HUDEP-2 (cell line): ENCODE data around the gene WARS2.
A peak's percentile ranks its signal among the peaks of the same experiment; 100 is the strongest.

Source experiments
- DNase-seq, 76 experiments: peaks; one replicate each; lab custom pipeline; 2025; ENCODE audit not compliant: unreplicated experiment in 76 of 76; lab: John Stamatoyannopoulos, UW

WARS2 gene

DNA sequence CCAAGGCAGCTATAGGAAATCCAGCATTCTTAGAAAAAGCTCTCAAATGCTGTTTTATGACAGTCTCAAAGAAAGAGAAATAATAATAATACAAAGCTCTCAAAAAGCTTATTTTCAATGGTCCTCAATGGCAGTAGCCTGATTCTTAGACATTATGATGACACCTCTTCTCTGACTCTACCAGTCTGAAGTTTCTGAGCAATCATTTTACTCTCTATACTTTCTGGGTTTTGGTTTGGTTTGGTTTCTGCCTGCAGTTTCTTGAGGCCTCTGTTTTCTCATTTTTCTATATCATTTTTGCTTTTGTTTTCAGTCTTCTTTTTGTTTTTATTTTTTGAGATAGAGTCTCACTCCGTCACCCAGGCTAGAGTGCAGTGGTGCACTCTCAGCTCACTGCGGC is 102.1 kb downstream of the WARS2 start:
- DNase-seq, result no peak

DNA sequence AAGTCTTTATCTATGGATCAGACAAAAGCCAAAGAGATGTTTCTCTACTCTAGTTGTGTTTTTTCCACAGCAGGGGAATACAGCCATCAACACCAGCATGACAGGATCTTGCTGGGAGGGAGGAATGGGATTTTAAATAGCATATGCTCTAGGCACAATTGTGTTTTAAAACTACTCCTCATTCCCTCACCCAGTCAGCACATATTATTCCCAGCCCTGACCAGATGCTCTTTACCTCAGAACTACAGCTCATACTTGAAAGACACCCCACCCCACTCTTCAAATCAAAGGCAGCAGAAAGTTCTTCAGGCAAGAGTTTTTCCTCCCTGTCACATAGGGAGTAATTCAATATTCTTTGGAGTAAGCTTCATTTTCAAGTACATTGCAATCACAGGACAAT is 106.1 kb downstream of the WARS2 start:
- no peak for DNase-seq

DNA sequence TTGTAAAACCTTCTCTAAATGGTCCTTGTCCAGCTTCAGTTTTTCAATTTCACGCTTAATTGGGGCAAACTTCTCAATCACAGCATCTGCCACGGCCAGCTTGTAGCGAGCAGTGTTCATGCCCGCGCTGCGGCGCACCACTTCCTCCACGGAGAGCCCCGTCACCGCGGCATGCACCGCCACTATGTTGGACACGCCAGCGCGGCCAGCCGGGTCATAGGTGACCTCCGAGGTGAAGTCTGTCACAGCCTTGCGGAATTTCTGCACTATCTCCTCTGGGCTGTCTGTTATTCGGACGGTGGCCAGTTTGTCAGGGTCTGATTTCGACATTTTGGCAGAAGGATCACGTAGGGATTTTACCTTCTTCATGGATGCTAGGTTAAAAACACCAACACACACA is 107.5 kb downstream of the WARS2 start:
- DNase-seq, result no peak

DNA sequence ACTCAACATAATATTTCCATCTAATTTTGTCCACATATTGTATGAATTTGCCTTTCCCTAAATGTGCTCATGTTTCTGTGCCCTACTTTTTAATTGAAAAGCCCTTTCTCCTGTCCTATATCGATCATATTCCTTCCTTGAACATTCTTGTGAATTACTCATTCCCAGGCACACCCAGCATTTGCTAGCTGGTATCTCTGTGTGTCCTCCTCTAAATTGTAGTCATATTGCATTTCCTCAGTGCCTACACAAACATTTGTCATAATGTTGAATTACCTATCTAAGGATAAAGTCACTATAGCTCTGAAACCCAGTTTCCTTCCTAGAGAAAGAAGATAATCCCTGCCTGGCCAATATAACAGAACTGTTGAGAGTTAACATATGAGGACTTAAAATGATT is 112.7 kb downstream of the WARS2 start:
- no peak for DNase-seq

DNA sequence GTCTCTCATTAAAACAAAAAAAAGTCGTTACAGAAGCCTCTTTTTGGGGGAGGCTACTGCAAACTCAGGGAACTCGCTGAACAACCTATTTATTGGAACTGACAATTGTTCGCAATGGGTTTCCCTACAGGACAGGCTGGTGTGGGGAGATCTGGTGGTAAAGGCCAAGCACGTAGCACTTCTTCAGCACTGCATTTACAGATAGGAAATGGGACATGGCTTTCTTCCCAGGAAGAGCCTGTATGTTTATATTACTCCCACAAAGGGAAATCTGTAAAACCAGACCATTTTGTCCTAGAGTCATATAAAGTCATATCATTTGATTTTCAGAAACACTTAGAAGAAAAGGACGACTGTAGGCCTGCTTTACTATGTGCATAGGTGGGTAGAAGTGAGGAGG is 113.5 kb downstream of the WARS2 start:
- DNase-seq, result no peak

DNA sequence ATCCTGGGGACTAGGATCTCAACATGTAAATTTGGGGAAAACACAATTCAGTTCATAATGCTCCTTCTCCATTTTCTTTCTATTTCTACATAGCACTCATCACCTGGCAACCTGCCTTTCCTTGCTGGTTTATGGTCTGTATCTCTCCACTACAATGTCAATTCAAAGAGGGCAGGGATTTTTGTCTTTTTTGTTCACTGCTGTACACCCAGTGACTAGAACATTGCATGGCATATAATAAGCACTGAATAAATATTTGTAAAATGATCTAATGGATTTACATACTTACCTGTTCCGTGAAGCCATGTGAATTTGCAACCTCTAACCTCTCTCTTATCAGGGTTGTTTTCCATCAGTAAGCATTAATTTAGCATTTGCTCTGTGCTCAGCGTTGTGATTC is 124.9 kb downstream of the WARS2 start:
- DNase-seq, result no peak

DNA sequence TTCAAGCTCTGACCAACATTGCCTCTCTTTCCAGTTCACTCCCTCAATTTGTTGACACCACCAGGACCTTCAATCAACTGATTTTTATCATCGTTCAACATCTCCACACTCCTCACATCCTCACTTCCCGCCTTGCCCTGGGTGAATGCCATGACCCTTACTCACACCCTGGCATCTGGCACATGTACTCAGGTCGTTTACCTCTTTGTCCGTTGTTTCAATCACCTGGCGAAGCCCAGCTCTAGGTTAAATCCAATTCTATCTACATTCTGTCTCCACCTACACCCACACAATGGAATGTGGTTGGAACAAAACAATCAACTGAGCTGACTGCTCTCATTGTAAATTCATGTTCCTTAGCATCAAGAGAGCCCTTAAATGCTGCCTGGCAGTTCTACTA is 128.1 kb downstream of the WARS2 start:
- no peak for DNase-seq

DNA sequence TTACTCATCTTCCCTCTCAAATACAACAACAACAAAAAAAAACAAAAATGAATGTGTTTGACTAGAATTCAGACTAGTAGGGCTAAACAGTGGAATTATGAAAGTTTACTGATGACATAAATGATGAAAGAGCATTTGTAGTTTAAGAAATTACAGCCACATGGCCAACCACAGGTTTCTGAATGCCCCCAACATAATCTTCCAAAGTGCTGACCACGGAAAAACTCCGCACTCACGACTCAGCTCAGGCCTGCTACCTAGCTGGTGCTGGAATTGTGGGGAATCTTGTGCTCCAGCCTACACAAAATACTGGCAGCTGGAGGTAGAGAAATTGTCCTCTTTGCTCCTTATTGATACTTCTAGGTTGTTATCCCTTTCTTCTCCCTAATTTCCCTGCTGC is 128.7 kb downstream of the WARS2 start:
- no peak for DNase-seq

DNA sequence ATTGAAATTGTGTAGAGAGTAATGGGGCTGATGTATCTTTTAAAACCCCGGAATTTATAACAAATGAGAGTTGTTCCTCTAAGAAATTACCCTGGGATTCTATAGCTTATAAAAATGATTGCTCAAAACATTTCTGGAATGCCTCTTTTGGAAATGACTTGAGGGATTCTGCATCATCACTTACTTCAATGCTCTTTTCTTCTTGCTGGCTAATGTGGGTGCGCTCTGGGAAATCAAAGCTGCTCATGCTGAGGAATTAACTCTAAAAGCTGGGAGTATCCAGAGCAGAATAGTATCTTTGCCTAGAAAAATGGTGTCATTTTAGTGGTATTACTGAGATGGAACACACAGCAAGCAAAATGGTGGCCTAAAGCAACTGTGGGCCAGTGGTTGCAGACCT is 129.3 kb downstream of the WARS2 start:
- DNase-seq, result no peak

DNA sequence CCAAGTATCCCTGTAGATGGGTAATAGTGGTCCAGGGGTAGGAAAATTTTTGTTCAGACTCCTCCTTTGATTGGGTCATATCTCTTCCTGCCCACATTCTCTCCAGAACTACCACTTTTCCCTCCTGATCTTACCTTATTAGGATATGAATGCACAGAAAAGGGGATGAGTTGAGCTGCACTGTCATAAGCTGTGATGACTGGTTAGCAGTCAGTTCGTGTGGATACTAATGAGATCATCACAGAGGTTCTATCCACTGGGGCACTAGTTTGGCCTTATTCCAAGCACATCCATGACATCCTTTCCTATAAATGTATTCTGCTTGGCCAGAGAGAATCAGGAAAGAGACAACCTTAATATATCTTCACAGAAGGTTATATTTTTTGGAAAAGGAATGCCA is 130.3 kb downstream of the WARS2 start:
- DNase-seq, result no peak

DNA sequence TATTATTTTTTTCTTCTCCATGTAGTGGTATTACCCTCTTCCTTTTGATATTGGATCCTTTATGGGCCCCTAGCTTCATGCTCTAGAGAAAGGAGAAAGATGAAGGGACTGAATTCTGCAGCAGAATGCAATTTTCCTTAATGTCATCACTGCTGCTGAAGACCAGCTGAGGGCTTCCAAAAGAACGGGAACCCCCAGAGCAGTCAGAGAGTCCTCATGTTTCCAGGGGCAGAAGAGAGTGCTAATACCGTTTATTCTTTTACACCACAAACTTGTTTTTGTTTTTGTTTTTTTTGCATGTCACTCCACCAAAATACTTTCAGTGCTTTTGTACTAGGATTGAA is 131.2 kb downstream of the WARS2 start:
- no peak for DNase-seq

DNA sequence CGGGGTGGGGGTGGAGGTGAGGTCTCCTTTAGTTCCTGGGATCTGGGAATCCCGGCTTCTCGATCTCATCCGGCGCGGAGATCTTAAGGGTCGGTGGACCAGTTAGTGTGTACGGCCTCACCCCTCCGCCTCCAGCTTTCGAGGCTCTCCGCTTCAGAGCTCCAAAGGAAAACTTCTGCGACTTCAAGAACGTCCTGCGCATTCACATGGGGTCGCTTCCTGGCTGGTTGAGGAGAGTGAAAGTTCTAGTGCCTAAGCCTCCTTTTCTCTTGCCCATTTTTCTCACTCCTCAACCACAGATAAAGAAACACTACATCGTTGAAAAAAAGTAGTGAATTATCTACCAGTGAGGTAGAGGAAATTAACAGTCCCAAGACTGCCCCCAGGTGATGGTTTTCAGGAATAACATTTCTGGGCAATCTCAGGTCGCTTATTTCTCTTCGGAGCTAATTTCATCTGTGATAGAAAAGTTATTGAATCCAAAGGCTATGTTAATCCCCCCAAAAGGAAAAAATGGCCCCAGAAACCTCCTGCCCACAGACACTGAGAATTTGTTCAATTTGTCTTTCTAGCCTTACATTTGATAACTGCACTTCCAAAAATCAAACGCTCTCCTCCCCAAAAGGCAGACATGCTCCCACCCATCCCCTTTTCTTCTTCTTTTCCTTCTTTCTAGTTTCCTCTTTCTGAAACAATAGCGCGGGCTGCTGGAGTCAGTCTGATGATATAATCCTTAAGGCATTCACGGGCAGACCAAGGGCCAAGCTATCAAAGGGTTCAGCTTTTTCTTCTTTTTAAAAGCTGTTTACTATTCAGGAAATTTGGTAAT is 131.8 kb downstream of the WARS2 start:
- peak in 22 of 76 experiments; percentile 2 to 51 (median 13) for DNase-seq

DNA sequence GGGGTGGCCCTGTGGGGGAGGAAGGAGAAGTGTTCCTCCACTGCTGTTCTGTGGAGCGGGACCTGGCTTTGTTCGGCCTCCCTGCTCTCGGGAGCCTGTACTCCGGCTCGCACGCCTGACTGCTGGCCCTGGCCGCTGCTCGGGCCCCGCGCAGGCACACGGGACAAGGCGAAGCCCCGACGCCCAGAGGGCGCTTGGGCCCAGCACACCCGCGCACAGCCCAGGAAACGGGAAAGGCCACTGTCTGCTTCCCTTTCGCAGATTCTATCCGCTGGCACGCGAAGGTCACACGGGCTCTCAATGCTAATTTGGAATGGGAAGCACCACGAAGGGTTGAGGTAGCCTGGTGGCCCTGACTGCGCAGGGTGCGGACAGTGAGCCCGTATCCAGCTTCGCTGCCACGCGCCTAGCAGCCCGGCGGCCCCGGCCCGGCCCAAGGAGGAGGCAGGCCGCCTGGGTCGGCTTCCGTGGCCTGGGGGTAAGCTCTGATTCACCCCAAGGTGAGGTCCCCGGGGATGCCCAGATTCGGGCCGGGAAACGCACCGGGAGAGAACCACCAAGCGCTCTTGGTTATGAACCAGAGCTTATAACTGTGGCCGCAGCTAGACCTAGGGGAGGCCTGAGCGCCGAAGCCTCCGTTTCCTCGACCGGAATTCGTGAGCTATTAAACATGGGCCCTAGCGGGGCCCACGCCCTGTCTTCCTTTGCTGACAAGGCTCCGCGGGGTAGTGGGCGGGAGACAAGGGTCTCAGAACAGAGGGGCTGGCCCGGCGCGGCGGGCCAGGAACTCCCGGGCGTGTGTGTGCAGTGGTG is 132.6 kb downstream of the WARS2 start:
- no peak for DNase-seq

DNA sequence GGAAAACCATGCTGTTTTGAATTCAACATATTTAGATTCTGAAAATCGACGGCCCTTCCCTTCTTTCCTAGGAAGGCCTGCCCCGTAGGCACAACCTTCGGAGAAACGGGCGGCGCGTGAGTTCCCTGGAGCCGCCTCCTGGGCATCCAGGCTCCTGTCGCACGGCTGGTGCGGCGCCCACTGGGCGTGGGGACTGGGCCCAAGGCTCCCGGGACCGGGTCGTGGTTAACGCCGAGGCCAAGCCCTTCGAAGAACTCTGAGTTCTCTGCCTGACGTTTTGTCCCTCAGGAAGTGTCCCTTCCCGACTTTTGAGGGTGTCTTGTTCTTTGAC is 133.1 kb downstream of the WARS2 start:
- no peak for DNase-seq

DNA sequence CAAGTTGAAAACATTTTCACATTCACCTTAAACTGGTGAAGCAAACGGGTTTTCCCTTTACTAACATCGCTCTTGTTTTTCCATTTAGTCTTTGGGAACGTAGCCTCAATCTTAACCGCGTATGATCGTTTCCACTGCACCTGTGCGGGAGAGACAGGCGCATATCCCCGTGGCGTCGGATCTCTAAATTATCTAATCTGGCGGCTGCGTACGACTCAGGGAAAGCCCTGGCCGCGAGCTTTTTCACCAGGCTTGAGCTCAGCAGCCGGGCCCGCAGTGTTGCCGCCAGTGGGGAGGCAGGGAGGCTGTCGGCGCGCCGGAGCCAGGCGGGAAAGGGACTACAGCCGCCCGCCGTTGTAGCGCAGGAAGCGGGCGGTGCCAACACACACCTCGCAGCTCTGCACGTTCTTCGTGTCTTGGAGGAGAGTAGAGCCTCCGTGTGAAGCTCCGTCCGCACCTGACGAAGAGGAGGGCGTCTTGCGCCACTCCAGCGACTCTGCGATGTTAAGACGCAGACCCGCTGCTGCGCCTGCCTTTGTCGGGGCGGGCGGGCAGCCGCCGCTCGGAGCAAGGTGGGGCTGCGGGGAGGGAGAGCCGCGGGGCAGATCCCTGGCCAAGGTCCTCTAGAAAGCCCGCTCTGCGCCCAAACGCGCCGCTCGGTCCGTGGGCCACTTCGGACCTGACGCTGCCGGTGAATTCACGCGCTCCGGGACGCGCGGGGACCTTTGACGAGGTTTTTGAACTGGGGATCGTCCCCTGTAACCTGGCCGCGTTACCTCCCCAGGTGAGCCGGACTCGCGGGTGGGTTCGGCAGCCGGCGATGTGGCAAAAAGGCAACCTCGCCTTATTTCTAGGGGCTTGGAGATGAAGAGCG is 133.8 kb downstream of the WARS2 start:
- no peak for DNase-seq

DNA sequence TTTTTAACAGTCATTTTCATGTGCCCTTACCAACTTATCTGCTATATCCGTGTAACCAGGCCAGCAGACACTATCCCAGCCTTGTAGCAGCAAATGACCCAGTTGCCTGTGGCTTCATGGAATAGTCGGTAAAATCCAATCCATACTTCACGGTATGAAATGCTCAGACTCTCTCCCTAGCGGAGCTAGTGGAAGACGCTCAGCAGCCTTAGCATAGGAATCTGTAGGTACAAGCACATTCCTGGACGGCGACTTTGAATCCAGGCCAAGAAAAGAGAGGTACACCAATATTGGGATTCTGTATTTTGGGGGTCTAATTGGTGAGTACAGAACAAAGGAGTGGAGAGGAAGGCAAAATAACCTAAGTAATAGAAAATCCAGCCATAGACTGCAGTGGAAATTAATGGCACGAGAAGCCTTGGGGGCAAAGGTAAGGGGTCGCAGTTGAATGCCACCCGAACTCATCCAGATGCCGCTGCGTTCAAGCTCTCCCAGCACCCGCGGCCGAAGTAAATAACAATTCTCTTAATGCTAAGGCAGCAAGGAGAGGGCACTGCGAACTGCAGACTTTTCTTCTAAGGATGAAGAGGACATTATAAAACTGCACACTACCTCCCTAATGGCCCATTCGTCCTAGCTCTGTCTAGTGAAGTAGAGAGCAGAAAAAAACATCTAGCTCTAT is 134.6 kb downstream of the WARS2 start:
- no peak for DNase-seq

DNA sequence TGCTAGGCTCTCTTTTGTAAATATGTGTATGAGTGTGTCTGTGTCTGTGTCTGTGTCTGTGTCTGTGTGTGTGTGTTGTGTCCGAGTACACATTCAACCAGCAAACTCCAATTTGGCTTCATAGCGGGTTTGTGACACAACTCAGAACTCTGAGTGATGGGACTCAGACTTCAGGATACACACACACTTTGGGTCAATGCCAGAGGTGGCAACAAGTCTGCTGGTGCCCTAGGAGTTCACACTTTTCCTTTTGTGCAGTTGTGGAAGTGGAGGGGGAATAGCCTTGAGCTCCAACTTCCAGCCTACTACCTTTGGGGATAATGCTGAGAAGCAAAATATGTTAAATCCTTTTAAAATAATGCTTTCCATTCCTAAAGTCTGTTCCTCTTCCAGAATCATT is 135.7 kb downstream of the WARS2 start:
- DNase-seq, result no peak

DNA sequence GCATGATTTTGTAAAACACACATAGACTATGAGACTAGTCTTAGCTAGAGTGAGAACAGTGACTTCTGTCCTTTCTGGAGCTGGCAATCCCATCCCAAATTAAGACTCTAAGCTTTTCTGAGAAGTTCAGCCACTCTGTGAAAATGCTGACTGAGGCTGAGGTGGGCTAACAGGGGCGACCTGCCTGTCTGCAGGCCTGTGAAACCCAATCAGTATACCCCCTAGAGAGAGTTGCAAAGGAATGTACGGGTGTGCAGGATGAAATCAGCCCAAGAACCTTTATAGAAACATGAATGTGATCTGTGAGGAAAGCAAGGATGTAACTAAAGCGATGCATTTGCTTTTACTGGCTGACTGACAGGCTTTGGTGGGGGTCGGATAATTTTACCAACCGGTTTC is 136.3 kb downstream of the WARS2 start:
- DNase-seq, result no peak

DNA sequence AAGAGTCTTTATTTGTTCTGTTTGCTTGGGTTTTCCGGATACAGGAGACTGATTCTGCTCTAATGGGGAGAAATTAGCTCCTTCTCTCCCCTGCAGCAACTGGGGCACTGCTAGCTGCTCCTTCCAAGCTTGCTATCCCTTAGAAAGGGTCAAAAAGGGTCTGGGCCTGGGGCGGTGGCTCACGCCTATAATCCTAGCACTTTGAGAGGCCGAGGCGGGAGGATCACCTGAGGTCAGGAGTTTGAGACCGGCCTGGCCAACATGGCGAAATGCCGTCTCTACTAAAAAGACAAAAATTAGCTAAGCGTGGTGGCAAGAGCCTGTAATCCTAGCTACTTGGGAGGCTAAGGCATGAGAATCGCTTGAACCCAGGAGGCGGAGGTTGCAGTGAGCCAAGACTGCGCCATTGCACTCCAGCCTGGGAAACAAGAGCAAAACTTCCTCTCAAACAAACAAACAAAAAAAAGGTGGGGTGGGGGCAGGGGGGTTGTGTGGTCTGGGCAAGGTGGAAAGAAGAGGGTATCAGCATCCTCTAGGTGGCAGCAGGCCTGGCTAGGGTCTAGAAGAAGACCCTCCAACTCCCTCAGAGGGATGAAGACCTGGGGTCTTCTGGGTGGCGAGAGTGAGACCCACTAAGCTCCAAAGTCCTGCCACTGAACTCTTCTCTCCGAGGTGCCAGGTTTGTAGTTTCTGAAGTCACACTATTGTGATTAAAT is 136.9 kb downstream of the WARS2 start:
- no peak for DNase-seq

DNA sequence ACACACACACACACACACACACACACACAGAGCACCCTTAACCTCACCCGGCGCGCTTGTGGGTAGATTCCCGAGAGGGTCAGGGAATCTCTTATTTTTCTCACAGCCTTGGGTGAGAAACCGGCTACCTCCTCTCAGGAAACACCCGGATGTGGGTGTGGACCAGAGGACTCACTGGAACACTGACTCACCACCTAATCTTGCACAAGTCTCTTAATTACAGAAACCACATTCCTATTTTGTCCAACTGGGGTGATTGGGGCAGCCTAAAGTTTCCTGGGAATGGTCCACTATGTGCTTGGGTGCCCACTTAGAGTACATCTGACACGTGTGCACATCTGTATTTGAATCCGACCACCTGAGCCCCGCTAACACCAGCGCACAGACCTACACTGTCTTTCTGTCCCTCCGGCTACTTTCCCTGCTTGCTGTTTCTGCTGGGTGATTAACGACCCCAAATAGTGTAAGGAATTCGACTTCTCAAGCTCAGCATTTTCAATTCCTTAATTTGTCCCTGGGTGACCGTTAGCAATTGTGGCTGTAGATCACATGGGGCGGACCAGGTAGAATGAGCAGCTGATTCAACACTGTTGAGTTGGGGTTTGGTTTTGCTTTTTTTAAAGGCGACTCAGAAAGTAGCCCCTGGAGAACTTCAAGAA is 138.3 kb downstream of the WARS2 start:
- DNase-seq, result peak in 2 of 76 experiments; percentile 8
